GM19395 (cell line): Measurements from ENCODE around the gene MDFI.

Experiments used
- ATAC-seq: cut with Tn5 transposase; IDR thresholded peaks from one replicate; pipeline ENCODE4 v1.9.1; 2021; ENCODE audit warnings: mild to moderate bottlenecking, moderate library complexity; ENCODE audit not compliant: unreplicated experiment

Gene MDFI

GRCh38 chr6:41638002-41638934 lies at the start of gene MDFI:
Gene MDFI, plus strand, starts transcription at chr6:41638468. Its CDS starts 282 bp downstream, at chr6:41638750.
- ATAC-seq = no peak

DNA sequence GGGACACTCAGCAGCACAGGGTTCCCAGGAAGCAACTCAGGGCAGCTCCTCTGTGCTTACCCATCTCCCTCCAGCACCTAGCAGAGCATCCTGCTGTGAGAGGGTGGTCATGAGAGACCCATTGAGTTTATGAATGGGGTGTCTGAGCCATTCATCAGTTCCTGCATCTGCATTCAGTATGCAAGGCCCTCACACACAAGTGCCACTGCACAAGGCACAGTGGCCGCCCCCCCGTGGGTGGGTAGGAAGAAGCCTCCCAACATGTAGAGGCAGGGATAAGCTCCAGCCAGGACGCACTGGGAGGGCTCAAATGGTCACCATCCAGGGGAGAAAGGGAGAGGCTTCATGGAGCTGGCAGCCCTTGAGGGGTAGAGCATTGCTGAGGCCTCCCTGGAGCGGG lies 49.0 kb upstream of the MDFI start:
- no peak for ATAC-seq

GRCh38 chr6:41589636-41590622 lies 48.3 kb upstream of the MDFI start:
- ATAC-seq = no peak

DNA sequence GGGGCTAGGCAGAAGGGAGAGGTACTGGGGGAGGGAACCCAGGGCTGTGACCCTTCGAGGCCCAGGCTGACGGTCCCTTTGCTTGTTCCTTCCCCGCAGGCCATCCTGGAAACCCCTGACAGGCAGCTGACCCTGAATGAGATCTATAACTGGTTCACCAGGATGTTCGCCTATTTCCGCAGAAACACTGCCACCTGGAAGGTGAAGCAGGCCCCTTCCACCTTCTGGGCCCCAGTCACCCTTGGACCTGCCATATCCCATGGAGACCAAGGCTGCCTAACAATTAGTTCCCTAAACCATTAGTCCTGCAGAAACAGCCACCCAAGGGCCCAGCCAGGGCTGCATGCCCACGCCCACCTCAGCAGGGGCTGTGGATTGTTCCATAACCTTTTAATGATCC lies 47.1 kb upstream of the MDFI start:
- ATAC-seq = no peak

- ATAC-seq = no peak
These were observed 46.3 kb upstream of the MDFI start for GRCh38 chr6:41591859-41592502.

- ATAC-seq = no peak
These were observed 44.9 kb upstream of the MDFI start for GRCh38 chr6:41593406-41593805.

GRCh38 chr6:41593839-41594238 lies 44.4 kb upstream of the MDFI start:
- no peak for ATAC-seq

- no peak for ATAC-seq
These were observed 43.9 kb upstream of the MDFI start for GRCh38 chr6:41594326-41594725.

- no peak for ATAC-seq
These were observed 43.5 kb upstream of the MDFI start for GRCh38 chr6:41594766-41595165.

GRCh38 chr6:41595166-41595565 lies 43.1 kb upstream of the MDFI start:
- no peak for ATAC-seq

DNA sequence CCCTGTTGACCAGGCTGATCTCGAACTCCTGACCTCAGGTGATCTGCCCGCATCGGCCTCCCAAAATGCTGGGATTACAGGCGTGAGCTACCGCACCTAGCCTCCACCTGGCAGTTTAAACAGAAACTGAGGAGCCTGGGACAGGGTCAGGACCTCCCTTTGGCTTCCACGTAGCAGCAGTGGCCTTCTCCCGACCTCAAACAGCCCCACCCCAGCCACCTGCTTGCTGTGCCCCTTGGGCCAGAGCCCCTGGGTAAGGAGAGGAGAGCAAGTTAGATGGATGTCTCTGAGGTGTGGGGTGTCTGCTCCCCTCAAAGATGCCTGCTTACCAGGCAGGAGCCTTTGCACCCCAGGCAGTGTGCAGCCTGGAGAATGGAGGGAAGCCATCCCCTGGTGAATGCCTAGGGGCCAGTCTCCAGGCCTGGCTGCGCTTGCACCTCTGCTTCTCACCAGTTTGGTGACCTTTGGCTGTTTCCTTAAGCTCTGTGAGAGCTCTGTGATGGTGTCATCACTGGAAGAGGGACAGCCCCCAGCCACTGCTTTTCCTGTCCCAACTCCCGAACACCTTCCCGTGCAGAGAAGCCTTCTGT lies 42.1 kb upstream of the MDFI start:
- no peak for ATAC-seq

- ATAC-seq = no peak
These were observed 41.5 kb upstream of the MDFI start for GRCh38 chr6:41596807-41597206.

DNA sequence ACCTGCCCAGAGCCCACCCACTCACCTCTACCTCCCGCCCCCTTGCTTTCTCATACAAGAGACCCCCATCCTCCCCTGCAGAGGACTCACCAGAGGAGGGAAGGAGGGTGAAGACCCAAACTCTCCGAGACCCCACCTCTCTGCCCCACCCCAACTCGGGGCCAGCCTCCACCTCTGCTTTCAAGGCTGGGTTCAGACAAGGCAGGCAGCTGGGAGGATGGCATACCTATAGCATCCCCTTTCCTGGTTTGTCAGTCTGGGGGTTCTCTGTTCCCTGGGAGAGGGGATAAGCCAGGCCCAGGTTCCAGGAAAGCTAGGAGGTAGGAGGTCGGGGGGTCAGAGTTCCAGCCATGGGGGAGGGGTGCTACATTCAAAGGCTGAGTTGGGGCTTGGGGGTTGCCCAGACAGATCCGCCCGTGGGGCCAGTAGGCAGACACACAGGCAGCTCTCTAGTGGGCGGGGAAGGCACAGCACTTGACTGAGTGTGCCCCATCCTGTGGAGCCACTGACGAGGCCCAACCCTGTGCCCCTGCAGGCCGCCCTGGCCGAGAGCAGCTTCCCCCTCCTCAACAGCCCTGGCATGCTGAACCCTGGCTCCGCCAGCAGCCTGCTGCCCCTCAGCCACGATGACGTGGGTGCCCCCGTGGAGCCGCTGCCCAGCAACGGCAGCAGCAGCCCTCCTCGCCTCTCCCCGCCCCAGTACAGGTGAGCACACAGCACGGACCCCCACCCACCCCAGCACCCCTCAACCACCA lies 40.8 kb upstream of the MDFI start:
- ATAC-seq = no peak

DNA sequence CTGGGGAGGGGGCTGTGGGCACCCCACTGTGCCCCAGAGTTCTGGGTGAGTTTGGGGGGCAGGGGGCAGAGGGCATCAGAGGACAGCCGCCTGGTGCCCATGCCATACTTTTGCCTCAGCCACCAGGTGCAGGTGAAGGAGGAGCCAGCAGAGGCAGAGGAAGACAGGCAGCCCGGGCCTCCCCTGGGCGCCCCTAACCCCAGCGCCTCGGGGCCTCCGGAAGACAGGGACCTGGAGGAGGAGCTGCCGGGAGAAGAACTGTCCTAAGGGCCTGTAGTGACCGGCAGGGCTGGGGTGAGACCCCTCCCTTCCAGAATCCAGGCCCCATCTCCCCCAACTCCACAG lies 39.6 kb upstream of the MDFI start:
- no peak for ATAC-seq

GRCh38 chr6:41599015-41599851 lies 39.0 kb upstream of the MDFI start:
- ATAC-seq = no peak

- ATAC-seq = no peak
These were observed 38.3 kb upstream of the MDFI start for GRCh38 chr6:41599852-41600445.

DNA sequence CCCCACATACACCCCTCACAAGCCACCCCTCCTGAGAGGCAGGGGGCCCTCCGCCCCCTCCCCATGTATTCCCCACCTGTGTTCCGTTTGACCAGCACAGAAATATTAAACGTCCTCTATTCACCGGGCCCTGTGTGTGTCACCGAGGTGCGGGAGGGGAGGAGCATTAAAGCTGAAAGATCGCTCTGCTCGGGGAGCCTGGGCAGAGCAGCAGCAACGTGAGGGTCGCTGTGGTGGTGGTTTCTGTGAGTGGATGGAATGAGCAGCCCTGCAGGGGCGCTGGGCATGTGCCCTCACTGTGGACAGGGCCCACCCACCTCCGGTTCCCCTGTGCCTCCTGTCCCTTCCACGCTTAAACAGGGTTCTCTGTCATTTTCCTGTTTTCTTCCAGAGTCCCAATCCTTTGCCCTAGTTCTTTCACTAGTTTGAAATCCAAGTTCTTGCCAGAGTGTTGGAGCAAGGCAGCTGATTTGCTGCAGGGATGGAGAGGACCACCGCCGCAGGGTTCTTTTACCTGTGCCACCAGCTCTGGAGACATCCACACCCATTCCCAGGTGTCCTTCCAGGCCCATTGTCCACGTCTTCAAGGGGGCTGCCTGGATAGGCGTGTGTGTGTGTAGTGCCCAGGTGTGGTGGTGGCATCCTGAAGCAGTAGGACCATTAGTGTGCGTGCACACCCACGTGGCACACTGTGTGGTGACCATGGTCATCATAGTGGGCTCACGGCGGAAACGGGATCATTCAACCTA lies 37.6 kb upstream of the MDFI start:
- no peak for ATAC-seq

DNA sequence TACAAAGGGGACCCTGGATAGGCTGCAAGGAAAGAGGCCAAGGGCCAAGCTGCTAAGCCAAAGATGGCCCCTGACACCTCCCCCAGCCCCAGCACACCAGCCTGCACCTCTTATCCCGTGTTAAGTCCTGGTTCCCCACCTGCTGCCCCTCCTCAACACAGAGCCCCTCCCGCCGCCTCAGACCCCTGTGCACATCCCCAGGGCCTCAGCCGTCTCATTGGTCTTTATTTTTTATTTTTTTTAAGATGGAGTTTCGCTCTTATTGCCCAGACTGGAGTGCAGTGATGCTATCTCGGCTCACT lies 37.1 kb upstream of the MDFI start:
- no peak for ATAC-seq
